ENCODE results near the gene C3orf20.

Gene C3orf20

DNA sequence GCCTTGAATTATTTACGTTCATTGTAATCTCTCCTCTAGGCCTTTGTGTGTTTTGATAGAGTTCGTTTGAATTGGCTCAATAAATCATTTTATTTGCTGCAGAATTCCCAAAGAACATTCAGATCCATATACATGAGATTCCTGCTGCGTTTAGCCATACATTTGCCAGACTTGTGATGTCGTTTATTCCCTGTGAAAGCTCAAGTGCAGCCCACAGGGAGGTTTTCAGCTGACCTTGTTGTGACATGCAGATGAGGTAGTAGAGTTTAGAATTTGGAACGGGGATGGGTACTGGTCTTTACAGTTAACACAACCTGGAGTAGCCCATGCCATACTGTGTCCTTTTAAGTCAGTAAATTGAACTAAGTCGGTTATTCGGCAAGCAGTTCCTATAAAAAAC is at the start of gene C3orf20:
Gene C3orf20 (plus strand): TSS at position 301 of the 400 bp plus-strand sequence. CDS start 7,573 bp downstream, outside the sequence.
- no peak for DNase-seq (ENCODE audit: low spot score)

DNA sequence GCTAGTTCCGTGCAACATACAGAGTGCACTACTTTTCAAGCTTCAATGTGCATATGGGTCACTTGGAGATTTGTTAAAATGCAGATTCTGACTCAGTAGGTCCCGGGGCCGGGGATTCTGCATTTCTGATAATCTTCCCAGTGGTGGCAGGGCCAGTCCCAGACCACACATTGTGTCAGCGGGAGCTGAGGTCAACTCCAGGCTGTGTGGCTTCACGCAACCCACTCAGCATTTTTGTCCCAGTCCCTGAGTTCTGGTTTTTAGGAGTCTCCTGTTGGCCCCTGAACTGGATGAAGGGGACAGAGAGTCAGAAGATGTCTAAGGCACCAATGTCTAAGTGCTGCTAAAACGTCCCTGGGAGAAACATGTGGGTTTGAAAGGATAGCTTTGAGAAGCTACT is 49.5 kb upstream of the C3orf20 start:
- DNase-seq (ENCODE audit: low spot score): no peak

DNA sequence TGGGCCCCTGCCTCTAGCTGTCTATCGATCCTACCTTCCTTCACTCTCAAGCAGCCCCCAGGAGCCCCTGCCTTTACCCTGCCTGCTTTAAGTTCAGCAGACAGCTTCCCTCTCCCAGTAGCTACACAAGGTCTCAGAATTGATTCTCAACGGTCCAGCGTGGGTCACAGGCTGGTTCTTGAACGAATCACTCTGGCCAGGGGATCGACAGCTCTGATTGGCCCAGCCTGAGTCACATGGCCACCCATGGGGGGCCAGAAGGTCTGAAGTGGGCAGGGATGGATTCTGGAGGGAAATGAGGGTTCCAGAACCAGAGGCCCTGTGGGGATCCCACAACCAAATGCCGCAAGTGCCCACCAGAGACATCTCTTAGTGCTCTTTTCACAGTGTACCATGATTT is 47.1 kb upstream of the C3orf20 start:
- DNase-seq (ENCODE audit: low spot score): no peak

DNA sequence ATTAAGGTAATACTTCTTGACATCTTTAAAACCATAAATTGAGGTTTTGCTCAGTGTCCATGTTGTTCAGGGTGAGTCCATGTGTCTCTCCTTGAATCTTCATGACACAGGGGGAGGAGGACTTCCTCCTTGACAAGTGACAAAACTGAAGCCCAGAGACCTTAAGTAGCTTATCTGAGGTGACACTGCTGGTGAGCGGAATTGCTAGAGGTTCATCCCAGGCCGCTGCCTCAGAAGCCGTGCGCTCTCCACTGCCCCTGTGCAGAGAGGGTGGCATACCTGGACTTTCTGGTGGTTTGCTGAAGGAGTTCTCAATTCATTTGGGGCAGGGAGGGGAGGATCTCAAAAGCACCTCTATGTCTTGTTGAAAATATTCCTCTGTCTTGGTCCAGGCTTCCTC is 46.5 kb upstream of the C3orf20 start:
- no peak for DNase-seq (ENCODE audit: low spot score)

DNA sequence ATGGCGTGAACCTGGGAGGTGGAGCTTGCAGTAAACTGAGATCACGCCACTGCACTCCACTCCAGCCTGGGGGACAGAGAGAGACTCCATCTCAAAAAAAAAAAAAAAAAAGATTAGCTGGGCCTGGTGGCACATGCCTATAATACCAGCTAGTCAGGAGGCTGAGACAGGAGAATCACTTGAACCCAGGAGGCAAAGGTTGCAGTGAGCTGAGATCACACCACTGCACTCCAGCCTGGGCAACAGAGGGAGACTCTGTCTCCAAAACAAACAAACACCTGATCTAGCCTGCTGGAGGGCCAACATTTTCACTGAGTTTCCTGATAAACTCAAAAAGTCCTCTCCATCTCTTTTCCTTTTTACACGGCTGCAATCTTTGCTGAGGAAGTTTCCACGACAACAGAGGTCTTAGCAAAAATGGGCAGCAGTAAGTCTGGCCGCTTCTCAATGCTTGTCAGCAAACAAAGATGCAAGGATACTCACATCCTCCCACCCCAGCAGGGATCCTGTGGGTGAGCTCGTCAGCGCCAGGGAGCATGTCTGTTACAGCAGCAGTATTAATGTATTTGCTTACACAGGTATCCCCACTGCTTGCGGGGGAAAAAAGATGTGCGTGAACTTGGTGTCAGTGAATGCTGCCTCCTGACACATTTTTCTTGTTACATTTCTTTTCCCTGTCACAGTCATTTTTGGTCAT is 44.4 kb upstream of the C3orf20 start:
- DNase-seq (ENCODE audit: low spot score): no peak

DNA sequence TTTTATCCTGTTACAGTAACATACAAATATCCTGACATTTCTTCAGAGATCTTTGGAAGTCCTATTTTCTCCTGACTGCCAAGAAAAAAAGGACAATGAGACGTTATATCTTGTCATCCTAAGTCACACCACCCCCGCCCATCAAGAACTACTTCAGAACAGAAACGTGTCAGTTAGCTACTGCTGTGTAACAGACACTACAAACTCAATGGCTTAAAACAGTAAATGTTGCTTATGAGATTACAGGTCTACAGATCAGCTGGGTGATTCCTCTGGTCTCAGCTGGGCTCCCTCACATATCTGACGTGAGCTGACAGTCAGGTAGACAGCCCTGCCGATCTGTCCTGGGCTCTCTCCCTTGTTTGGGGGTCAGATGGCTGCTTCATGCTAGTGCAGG is 43.8 kb upstream of the C3orf20 start:
- no peak for DNase-seq (ENCODE audit: low spot score)

DNA sequence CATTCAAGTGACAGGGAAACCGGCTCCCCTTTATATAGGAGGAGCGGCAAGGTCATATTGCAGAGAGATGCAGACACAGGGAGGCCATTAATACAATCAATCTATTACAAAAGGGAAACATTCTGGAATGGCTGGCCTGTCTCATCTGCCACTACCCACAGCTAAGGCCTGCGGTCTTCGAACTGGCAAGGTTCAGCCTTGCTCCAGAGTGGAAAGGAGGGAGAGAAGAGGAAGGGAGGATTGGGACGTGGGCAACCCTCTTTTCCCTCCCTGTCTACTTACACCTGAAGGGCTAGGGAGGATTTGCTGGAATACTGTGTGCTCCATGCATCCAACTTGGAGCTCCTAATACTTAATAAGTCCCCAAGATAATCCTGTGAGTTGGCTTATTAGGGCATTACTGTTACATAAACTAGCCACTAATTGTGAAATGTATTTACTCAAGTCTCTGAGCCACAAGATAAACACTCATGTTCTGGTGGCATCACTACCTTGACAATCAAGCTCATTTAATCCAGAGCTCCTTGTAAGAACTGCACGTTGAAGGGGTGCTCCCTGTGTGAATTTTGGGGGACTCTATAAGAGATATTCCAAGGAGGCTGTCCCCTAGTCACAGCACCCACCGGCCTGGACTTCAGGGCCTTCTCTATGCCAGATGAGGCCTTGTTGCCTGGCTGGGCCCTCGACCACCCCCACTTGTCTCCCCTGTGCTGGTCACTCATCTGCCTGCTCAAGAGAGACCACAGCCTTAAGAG is 43.1 kb upstream of the C3orf20 start:
- no peak for DNase-seq (ENCODE audit: low spot score)

DNA sequence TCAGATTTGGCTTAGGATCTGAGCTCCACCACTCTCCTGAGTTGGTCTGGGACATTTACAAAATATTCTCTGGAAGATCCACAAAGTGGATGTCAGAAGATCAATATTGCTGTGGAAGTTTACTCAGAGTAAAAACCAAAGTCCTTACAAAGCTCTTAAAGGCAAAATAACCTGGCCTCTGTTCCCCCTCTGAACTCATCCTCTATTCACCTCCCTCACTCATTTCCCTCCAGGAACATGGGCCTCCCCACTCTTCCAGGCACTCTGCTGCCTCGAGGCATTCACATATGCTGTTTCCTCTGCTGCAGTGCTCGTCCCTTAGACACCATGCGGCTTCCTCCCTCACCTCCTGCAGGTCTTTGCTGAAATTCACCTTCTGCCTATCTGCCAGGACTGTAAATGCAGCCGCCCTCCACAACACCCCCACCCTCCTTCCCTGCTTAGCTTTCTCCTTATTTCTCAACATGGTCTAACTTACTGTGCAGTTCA is 42.5 kb upstream of the C3orf20 start:
- no peak for DNase-seq (ENCODE audit: low spot score)

DNA sequence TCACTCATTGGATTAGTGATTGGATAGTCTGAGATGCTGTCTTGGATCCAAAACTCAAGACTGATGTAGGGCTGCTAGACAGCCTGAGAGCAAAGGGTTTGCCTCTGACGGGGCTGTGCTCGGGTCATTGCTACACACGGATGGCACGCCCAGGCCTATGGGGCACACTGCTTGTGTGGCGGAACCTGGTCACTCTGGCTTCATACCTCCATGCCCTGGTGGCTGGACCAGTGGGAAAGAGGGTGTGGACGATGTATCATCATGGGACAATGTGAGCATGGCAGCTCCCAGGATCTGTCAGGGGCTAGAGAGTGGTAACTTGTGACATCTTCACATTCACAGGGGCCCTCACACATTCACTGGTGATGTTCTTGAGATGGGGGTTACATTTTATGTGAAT is 41.5 kb upstream of the C3orf20 start:
- no peak for DNase-seq (ENCODE audit: low spot score)

DNA sequence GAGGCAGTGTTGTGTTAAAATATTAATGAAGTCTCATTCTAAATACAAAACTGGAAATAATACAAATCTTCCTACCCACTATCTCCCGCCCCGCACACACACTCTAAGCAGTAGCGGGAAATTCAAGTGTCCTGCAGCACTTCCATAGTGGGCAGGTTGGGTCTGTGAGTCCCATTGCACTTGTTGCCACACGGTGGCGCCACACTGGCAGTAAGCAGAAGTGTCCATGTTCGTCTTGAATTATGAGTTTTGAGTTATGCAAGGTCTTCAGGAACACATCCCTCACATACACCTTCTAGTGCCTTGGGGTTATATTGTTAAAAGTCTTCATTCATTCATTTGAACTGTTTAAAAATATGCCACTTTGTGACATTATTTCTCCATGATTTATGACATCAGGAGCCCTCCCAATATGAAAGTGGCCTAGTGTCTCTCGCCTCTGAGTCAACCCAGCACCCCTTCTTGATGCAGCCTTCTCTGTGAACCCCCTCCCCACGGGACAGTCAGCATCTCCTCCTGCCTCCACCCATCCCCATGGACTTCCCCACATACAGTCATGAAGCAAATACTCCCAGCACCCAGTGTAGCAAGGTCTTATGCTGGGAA is 41.0 kb upstream of the C3orf20 start:
- peak; percentile 36 for DNase-seq (ENCODE audit: low spot score)

DNA sequence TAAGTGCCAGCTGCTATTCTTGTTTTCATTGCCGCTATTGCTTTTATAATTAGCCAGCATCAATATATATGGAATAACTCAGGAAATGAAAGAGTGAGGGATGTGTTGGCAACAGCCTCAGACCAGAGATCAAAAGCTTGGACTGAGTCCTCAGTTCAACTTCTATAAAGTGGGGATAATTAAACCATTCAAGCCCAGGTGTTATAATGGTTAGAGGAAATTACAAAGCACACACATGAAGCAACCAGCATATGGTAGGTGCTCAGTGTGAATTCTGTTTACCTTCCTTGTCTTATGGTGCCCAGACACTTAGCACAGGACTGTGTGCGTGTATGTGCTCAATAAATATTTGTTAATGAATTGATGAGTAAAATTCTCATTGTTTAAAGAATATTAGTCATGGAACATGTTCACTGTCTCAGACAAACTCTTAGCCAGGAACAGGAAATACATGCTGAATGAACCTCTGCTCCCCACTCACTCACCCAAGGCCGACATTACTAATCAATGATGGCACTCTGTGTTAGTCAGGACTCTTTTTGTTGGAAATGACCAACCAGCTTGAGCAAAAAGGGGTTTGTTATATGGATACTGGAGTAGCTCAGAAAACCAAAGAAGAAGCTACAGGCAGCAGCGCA is 40.1 kb upstream of the C3orf20 start:
- DNase-seq (ENCODE audit: low spot score): no peak

DNA sequence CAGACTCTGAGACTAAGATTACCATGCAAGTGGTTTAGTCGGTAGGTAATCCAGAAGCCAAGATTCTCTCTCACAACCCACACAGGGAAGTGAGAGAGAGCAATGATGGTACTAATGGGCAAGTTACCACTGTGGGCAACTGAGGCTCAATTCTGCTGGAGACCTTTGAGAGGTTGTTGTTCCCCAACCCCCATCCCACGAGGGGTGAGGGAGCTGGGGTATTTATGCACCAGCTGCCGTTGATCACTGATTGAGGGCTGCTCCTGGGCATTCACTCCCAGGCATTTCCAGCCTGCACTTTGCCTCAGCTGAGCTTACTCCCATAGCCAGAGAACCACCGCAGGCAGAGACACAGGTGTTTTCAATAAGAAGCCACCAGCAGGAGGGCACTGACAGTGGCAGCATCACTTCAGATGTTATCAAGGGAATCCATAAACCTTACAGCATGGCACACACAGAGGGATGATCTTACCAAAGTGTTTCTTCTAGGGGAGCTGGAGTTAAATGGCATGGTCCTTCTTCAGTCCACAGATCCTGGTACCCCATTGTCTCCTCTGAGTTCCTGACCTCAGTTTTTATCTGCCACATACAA is 38.3 kb upstream of the C3orf20 start:
- DNase-seq (ENCODE audit: low spot score): no peak

DNA sequence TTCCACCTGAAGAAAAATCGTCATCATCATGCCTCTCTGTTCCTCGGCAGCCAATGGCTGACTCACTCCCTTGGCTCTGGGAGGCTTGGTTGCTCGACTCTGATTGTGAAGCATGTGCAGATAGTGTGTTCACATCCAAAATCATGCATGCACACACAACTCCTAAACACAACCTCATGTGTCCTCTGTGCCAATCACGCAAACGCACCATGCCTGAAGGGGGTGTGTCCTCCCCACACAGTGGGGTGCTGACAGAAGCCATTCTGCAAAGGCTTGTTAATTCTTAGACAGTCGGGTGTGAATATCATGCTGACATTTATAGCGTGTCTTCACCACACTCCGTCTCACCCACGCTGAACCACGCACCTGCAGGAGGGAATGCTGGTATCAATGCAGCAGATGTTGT is 34.8 kb upstream of the C3orf20 start:
- DNase-seq (ENCODE audit: low spot score): no peak

DNA sequence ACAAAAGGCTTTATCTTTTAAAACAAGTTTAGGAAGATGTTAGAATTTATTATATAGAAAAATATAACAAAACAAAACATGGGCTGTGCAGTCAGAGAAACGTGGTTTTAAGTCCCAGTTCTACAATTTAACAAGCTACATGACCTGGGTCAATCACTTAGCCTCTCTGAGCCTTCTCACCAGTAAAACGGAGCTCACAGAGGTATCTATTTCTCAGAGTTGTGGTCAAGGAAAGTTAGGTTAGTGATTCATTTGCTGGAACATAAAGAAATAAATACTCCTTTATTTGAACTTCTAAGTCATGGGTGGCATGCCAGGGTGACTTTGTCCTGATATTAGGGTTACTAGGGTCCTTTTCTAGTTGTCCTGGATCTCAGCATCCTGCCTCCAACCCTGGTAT is 34.2 kb upstream of the C3orf20 start:
- DNase-seq (ENCODE audit: low spot score): no peak

DNA sequence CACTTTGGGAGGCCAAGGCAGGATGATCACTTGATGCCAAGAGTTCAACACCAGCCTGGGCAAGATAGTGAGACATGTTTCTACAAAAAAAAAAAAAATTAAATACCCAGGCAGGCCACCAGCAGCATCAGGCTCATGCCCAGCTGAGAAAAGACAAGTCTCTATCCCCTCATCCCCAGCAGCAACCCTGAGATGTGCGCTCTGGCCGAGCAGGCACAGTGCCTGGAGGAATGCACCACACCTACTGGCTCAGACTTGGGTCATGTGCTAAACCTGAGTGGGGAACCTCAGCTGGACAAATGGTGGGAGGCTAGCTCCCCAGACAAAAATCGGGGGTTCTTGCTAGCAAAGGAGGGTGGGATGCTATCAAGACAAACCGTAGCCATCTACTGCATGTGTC is 33.6 kb upstream of the C3orf20 start:
- DNase-seq (ENCODE audit: low spot score): no peak

DNA sequence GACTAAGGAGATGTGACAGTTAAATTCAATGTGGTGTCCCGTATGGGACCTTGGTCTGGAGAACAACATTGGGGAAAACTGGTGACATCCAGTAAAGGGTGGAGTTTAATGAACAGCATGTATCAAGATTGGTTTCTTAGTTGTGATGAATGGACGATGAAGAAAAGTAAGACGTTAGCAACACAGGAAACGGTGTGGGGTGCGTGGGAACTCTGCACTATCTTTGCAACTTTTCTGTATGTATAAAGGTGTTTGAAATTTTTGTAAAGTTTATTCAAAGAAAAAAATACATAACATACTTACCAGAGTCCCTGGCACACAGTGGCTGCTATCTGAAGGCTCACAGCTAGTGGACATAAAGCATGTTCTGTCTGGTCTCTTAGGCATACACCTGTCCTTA is 29.5 kb upstream of the C3orf20 start:
- DNase-seq (ENCODE audit: low spot score): no peak

DNA sequence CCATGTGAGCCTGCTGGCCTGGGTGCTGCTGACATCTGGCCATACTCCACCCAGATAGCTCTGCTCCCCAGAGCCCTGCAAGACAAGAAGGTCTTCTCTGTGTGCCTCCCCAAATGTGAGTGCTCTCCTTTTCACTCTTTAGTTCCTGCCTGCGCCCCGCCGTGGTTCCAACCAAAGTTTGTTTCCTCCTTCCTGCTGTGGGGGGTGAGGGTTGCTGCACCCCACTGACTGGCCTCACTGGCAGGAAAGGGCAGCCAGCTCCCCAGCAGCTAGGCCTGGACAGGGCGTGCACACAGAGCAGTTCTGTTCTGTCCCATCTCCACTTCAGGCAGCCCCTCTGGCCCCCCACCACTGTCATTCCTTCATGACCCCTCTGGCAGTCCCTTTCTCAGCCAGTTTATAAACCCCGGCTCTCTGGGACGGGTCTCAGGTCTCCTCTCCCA is 28.8 kb upstream of the C3orf20 start:
- no peak for DNase-seq (ENCODE audit: low spot score)

DNA sequence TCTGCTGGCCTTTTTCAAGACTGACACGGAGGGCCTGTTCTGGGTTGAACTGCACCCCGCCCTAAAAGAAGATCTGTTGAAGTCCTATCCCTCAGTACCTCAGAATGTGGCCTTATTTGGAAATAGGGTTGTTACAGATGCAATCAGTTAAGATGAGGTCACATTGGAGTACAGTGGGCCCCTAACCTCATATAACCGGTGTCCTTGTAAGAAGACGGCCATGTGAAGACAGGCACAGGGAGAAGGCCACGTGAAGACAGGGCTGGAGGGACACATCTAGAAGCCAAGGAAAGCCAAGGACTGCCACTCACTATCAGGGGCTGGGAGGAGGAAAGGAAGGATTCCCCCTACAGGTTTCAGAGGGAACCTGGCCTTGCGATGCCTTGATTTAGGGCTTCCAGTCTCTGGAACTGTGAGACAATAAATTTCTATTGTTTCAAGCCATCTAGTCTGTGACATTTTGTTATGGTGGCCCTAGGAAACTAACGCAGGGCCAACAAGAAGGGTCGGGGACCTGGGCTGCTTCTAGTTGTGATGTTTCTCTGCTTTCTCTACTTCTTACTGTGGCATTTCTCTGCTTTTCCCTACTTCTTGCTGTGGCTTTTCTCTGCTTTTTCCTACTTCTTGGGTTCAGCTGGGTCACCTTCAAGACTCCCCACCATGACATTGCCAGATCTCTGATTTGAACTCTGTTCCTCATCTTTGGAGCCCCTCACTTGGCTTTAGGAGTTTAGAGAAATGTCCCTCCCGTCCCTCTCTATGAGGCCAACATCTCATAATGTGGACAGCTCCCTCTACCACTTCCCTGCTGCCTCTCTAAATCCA is 28.1 kb upstream of the C3orf20 start:
- no peak for DNase-seq (ENCODE audit: low spot score)

DNA sequence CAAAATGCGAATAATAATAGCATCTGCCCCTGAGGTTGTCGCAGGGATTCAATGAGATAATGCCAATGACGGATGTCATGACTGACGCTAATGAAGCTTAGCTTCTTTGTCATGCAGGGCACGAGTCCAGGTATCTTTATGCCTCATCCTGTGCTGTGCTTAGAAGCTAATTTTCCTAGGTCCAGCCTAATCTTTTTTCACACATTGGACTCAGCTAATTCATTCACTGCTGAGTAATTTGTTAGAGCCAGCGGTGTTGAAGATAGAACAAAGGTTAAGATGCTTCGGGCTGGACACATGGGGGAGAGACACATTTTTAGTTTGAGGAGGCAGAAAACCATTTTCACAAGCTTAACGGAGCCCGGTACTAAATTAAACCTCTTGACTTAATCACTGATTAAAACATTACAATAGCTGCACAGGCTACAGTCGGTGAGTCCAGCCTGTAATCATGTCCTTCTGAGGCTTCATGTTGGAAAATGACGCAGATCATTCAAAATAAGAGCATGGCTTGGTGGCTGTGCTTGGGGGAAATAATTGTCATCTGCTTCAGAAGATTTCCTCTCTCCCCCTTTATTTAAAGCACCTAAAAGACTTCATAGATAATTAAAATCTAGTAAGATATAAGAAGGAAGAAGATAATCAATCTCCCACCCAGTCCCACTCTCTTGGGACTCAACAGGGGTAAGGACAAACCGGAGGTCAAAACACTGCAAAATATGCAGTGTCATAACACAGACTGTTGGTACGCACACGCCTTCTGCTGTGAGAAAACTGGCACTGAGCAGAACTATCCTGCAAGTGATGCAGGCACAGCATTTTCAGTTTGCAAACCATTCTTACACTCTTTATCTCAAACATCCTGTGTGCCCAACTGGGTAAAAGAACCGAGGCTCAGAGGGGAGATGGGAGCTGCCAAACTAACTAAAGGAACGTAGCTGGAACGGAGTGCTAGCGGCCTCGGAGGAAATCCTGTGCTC is 26.7 kb upstream of the C3orf20 start:
- DNase-seq (ENCODE audit: low spot score): no peak

DNA sequence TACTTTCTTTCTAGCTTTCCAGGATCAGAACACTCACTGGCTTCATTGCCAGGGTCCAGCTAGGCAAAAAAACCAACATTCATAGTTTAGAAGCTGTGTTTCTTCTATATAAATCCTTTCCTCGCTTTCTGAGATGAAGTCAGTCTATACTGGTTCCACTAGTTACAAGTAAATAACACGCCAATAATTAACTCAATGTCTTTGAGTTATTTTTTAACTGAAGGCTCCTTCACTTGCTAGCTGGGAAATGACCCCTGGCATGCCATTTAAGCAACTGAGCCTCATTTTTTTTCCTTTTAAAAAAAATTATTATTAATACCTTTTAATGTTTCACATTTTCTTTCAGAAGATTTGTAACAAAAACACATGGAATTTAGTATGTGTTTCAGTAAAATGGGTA is 25.5 kb upstream of the C3orf20 start:
- no peak for DNase-seq (ENCODE audit: low spot score)
